ENCODE data around the gene EEF1A2. TPM values are rescaled to one million over a fixed set of nuclear protein-coding genes. Genes with fewer than 3 reads are reported as not detected.

Gene EEF1A2
- total and polyA plus RNA-seq, 2 donors (not counting 3 experiments of a cell fraction or from before 2014, with no cell fraction given): 2.7 to 3.4 TPM

- no peak for DNase-seq (ENCODE audit: low read depth, low spot score)
Observed at GRCh38 chr20:63493563-63494020, 5.3 kb downstream of the EEF1A2 start.

More at GRCh38 chr20:63493563-63494020, 5.3 kb downstream of the EEF1A2 start:
- CTCF ChIA-PET: interaction anchor here (0.8 to 1.4 kb wide), 4 partner anchors 27 to 627 kb away, joined by 3 to 4 read pairs (median 3); partner anchors contain the start of genes LKAAEAR1, PPDPF and PTK6
- no peaks in the 10 kb centered on the region for H3K79me2 ChIP-seq (ENCODE audit: control insufficient read depth, insufficient read depth, low read length)
- H2AFZ ChIP-seq (ENCODE audit: low read depth, low read length): no peak overlapping the region
- no peak overlapping the region for H3K4me3 ChIP-seq (replicated peaks in 1 of 3; ENCODE audit: insufficient read depth in 1 of 3, low read depth in 1 of 3, low read length in 3 of 3)
- H3K27me3 ChIP-seq (ENCODE audit: control insufficient read depth in 2 of 2, insufficient read depth in 2 of 2, low read length in 2 of 2): no peaks in the 10 kb centered on the region
- no peak for FAIRE-seq
- dilution Hi-C loops (cut with MboI; ENCODE audit: extremely low pct_ligation_motif_present, low sequenced_read_pairs): no loop called here
- no TSS peak for BruUV-seq (replicated peaks)
- POLR2A ChIA-PET: interaction anchor here (0.5 kb wide), 1 partner anchor 27 kb away, joined by 3 read pairs; no protein-coding TSS in a partner anchor
- H3K36me3 ChIP-seq (ENCODE audit: control insufficient read depth in 2 of 2, extremely low read depth in 1 of 2, insufficient read depth in 2 of 2, low read length in 2 of 2): no peaks in the 10 kb centered on the region
- no peak for TF ChIP-seq FOS (IDR thresholded peaks at IDR 0.05; ENCODE audit: borderline replicate concordance, insufficient read depth, low read length)
- TF ChIP-seq MYC (IDR thresholded peaks at IDR 0.05; ENCODE audit: low read depth, low read length): no peak
- no peak for TF ChIP-seq MAX (IDR thresholded peaks at IDR 0.05; ENCODE audit: insufficient read depth, insufficient read length)
- no peak for TF ChIP-seq POLR2AphosphoS5 (IDR thresholded peaks at IDR 0.05; ENCODE audit: insufficient read depth, low read depth, low read length)
- no peak for TF ChIP-seq JUN (IDR thresholded peaks at IDR 0.05; ENCODE audit: borderline replicate concordance, insufficient read depth, insufficient read length, low read depth)
- no peak for TF ChIP-seq GATA2 (IDR thresholded peaks at IDR 0.05; ENCODE audit: insufficient read depth, insufficient read length, low read depth, low read length)
- TF ChIP-seq EZH2 (IDR thresholded peaks at IDR 0.05; ENCODE audit: borderline replicate concordance, low read depth, low read length, severe bottlenecking): no peak
- no peak for TF ChIP-seq CTCF (IDR thresholded peaks at IDR 0.05; ENCODE audit: extremely low read depth in 1 of 2, insufficient read depth in 1 of 2, low read depth in 1 of 2, low read length in 2 of 2)
- no peak for TF ChIP-seq POLR2A (IDR thresholded peaks at IDR 0.05; ENCODE audit: low read depth, low read length)
- H3K27ac ChIP-seq (ENCODE audit: insufficient read depth, low read depth, low read length): no peak overlapping the region
- H3K9me3 ChIP-seq (replicated peaks; ENCODE audit: control insufficient read depth, insufficient read depth, low read length): no peaks in the 10 kb centered on the region
- H4K20me1 ChIP-seq (replicated peaks; ENCODE audit: control insufficient read depth, extremely low read depth, insufficient read depth, low read length): no peaks in the 10 kb centered on the region
- H3K4me1 ChIP-seq (ENCODE audit: control insufficient read depth, extremely low read depth, insufficient read depth, low read length): no peaks in the 10 kb centered on the region
- H3K9me1 ChIP-seq (replicated peaks; ENCODE audit: control insufficient read depth, extremely low read depth, insufficient read depth, low read length): no peaks in the 10 kb centered on the region
- intact Hi-C loops (cut with micrococcal nuclease): no loop called here
- H3K9ac ChIP-seq (replicated peaks; ENCODE audit: extremely low read depth, insufficient read depth, low read length): no peak overlapping the region
- no peak overlapping the region for H3K4me2 ChIP-seq (ENCODE audit: insufficient read depth, low read length)

Data from endothelial cell of umbilical vein (primary cell).